Stimulated activated CD4-positive, alpha-beta T cell treated with anti-CD3 and anti-CD28 coated beads, Interleukin-1b, Interleukin-23, amount 100 ng/mL, for 48 hours (primary cell): ENCODE results near the gene SERGEF.
A peak's percentile ranks its signal among the peaks of the same experiment; 100 is the strongest.

Source experiments
- DNase-seq: peaks from one replicate; pipeline ENCODE4 v3.0.0-alpha.2; 2020

SERGEF gene

DNA sequence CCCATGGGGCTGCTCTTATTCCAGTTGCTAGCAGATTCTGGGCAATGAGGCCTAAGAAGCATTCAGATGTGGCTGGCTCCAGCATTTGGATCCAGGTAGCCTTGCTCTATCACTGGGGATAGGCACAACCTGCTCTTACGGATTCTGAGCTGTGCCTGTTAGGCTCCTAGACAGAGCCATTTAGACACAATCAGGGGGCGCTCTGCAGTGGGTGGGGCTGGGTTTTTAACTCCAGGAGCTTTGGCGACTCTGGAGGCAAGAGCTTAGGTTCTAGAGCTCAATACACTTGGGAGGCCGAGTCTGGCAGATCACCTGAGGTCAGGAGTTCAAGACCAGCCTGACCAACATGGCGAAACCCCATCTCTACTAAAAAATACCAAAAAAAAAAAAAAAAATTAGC lies 246.3 kb downstream of the SERGEF start:
- no peak for DNase-seq

DNA sequence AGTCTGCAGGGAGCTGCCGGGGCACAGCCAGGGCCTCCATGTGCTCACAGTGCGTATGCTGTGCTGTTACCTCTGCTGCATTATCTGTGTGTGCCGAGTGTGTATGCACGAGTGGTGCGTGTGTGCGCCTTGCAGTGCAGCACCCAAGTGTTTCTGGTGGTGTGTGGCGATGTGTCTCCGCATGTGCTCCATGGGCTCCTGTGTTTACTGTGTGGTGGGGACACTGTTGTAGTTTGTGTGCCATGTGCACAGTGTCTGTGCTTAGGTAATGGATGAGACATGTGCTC lies 246.8 kb downstream of the SERGEF start:
- no peak for DNase-seq

DNA sequence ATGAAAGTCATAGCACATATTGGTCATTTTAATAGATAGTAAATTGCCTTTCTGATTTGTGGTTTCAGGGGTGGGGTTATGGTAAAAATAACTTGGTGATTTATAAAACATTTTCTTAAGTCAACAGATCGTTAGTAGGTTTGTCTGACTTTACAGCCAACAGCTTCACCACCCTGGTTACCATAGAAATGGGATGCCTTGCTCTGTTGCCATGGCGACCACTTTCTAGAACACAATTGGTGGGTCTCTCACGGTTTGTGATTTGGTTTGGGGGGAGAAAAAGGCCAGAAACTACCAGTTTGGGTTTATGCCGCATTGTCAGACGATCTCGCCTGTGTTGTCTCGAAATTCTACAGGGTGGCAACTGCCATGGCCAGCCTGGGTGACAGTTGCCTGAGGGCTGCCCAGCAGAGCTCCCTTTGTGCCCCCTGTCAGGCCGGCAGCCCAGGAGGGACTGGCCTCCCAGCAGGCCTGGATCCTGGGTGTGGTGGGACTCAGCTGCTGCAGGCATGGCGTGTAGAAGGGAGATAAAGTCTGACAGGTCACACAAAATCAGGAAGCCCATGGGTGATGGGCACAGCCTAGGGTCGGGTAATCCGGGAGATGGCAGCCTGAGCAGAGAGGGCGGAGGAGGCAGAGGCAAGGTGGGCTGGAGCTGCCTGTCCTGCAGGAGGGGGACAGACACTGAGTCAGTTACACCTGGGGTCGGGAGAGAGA lies 247.3 kb downstream of the SERGEF start:
- DNase-seq: no peak

DNA sequence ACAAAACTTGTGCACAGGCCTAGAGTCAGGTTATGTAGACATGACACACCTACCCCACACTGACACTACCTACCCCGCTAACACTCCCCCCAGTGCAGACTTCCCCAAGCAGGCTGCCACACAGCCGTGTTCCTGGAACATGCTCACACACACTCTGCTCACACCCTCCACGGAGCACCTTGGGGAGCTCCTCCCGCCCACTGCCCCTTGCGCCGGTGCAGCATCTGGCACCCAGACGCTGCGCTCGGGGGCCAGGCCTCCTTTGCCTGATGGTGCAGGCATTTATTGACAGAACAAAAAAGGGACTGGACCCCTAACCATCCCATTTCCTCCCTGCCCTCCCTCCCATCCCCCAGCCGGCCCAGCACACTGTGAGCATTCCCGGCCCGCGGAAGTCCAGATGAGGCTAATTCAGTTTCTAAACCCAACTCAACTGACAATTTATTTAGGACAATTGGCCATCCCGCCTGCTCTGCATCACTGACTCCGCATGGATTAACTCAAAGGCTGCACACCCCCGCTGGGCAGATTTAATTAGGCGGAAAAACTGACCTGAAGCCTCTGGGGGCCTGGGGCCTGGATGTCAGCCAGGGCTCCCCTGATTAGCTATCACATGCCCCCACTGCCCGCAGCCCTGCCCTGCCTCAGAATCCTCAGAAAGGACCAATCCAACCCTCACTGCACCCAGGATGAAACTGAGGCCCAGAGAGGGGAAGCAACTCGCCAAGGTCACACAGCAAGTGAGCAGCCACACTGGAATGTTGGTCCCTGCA lies 248.2 kb downstream of the SERGEF start:
- no peak for DNase-seq

DNA sequence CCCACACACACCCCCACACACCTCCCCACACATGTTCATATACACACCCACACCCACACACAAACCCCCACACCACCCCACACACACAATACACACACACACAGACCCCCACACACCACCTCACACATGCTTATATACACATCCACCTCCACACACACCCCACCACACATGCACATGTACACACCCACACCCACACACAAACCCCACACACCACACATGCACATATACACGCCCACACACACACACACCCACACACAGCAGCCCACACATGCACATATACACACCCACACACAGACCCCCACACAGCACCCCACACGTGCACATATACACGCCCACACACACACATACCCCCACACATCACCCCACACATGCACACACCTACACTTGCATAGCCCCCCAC lies 249.1 kb downstream of the SERGEF start:
- no peak for DNase-seq

DNA sequence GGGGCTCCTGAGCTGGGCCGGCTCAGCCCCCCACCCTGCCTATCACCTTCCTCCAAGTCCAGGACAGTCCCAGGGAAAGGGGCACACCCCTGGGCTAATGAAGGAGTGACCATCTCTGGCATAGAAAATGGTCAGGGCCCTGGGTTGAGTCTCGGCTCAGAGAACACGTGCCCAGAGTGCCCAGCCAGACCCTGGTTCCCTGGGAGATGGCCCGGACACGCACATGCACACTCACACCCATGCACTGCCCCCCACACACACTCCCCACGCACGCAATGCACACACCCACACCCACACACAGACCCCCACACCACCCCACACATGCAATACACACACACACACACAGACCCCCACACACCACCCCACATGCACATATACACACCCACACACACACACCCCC lies 249.6 kb downstream of the SERGEF start:
- no peak for DNase-seq

DNA sequence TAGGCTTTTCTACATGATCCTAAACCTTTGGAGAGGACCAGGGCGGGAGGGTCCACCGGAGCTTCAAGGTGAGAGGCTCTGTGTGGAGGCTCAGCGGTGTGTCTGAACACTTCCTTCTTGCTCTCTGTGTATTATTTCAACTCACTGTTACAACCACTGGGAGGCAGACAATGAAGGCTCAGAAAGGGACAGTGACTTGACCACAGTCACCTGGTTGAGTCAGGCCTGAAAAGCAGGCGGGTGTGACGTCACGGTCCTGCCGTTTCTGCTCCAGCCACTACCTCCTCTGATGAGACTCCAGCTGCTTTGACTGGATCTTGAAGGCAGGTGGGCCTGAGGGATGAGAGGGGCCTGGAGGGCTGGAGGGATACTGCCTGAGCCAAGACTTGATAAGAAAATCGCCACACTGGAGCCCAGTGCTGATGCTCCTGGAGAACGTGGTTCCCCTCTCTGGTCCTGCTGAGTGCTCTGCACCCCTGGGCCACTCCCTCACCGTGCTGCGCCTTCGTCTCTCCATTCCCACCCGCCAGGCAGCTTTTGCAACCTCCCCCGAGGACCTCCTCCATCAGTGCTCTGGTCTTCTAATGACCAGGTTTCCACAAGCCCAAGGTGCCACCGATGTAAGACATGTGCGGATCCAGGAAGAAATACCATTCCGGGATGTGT lies 250.4 kb downstream of the SERGEF start:
- no peak for DNase-seq

DNA sequence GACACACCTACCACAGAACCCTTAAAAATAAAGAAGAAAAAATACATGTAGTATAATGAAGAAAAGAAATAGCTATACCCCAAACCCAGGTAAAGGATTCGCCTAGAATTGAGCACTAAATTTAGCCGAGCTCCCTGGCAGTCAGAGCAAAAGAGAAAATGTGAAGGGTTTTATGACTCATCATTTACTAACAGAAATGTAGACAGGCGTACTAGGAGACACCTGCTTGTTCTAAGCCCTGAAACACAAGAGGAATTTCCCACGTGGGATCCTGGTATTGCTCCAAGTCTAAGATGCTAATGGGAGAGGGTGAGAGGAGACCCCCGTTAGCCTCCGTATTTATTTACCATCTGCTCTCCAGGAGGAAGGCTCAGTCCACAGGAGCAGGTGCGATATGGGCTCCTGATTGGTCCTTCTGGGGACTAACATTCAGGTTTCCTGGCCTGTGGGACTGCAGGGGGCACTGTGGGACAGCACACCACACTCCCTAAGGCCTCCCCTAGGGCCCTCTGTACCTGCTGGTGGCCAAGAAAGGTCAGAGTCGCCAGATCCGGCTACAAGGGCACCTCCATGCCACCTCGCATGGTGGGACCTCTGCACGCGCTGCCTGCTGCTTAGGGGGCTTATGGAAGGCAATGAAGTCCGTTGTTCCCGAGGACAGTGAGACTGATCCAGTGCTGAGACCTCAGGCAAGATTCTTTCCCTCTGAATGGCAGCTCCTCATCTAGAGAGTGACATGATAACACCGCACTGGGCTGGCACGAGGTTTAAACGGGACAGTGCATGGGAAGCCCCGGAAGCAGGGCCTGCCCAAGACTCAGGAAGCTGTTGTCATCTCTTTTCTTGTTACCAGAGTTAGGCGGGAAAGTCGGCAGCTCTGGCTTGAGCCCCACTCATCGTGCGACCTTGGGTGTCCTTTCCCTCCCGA lies 252.5 kb downstream of the SERGEF start:
- DNase-seq: peak; percentile 19

DNA sequence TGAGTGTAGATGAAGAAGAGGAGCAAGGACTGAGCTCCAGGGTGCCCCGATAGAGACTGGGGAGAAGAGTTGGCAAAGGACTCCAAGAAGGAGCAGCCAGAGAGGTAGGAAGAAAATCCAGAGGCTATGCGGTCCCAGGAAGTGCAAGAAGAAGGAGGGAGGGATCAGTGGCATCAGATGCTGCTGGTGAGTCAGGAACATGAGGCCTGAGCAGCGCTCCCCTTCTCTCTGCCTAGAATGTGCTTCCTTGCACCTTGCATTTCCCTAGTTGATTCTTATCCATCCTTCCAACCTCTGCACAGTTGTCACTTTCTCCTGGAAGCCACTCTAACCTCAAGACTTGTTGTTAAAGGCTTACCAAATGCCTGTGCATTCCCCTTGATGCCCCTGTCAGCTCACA lies 257.0 kb downstream of the SERGEF start:
- DNase-seq: no peak

DNA sequence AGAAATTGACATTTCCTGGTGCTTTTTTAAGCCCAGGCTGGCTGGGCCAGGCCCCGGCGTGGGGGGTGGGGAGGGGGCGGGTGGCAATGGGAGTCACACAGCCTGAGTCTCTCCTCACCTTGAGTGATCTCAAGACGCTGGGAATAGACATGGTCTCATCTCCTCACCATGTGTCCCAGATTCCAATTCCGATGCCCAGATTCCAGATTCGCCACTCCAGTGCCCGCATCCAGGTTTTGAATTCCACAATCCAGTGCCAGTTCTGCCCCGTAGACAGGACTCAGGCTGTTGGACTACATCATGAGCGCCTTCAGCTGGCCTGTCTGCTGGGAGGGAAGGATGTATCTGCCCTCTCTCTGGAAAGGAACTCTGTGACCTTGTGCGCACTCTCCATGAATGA lies 259.2 kb downstream of the SERGEF start:
- DNase-seq: no peak

DNA sequence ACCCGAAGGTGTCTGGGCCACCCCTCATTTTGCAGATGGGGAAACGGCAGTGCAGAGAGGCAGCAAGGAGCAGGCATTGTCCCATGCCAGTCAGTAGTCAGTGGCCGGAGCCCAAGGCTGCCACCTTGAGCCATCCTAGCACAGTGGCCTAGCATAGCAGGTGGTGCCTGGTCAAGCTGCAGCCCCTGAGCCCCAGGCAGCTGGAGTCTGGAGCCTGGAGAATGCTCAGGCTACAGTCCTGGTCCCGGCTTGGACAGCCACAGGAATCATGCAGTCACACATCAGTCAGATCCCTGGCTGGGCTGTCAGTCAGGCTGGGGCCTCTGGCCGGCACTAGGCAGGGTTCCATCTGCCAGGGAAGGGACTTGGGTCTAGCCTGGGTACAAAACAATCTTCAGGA lies 259.7 kb downstream of the SERGEF start:
- no peak for DNase-seq

DNA sequence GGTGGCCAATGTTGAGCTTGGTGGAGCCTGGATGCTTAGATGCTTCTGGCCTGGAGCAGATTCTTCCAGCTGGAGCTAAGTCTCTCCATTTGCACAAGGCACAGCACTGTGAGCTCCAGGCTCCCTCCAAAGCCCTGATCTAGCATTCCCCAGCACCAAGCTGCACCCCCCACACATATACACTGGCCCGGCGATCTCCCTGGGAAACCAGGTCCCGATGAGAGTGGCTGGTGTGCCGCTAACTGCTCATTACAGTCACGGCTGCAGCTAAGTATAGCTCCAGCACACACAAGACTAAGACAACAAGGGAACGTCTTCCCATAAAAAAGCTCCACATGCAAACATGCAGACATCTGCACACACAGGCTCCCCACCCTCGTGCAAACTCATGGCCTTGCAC lies 260.7 kb downstream of the SERGEF start:
- DNase-seq: no peak

DNA sequence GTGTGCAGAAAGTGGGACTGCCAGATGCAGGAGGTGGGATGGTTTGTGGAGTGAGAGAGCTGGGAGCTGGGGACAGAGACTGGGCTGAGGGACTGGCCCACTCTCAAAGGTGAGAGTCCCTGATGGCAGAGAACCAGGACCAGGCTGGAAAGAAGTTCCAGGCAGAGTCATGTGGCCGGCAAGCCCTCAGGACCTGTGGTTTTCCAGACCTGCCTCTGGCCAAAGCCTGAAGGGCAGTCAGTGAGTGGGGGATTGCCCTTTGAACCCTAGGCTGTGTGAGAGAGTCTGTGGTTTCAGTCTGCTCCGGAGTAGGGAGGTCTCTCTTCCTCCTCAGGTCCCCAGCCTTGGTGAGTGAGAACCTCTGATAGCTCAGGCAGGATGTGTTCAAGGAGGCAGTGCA lies 261.3 kb downstream of the SERGEF start:
- no peak for DNase-seq

DNA sequence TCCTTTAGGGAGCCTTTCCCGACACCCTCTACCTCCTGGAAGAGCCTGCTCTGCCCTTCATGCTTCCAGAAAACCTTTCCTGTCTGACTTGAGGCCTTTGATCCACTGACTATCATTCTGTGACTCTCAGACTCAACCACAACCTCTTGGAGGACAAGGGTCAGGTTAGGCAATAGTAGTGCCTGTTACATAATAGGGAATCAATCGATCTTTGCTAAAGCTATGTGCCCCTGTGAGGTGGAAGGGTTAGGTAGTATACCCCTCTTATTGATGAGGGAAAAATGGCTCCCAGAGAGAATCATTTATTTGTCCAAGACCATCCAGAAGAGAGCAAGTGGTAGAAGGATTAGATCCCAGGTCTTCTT lies 262.1 kb downstream of the SERGEF start:
- no peak for DNase-seq

DNA sequence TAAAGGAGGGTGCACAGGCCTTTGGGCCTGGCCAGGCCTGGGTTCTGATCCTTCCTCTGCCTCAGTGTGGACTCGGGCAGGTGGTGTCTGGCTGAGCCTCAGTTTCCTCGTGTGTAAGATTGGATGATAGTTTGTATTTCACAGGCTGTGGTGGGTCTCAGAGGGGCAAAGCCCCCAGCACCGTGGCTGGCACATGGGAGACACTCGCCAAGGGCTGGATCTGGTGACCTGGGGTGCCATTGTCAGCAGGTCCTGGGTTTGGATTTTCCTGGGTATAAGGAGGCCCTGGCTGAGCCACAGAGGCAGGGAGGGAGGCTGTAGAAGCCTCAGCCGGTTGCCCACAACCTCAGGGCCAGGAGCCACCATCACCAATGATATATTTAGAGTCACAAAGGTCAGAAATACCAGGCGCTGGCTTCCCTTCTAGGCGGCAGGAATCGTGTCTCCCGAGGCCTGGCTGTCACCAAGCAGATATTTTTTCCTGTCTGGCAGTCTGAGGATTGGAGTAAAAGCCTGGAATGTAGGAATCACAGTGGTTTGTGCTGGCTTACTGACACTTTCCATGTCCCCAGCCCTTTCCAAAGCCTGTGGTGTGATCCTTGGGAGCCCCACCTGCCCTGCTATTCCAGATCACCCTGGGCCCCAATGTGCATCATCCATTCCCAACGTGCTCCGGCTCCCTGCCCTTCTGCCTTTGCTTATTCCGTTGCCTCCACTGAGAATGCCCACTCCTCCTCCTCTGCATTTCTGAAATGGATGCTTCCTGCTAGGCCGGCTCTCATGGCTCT lies 262.6 kb downstream of the SERGEF start:
- DNase-seq: no peak

DNA sequence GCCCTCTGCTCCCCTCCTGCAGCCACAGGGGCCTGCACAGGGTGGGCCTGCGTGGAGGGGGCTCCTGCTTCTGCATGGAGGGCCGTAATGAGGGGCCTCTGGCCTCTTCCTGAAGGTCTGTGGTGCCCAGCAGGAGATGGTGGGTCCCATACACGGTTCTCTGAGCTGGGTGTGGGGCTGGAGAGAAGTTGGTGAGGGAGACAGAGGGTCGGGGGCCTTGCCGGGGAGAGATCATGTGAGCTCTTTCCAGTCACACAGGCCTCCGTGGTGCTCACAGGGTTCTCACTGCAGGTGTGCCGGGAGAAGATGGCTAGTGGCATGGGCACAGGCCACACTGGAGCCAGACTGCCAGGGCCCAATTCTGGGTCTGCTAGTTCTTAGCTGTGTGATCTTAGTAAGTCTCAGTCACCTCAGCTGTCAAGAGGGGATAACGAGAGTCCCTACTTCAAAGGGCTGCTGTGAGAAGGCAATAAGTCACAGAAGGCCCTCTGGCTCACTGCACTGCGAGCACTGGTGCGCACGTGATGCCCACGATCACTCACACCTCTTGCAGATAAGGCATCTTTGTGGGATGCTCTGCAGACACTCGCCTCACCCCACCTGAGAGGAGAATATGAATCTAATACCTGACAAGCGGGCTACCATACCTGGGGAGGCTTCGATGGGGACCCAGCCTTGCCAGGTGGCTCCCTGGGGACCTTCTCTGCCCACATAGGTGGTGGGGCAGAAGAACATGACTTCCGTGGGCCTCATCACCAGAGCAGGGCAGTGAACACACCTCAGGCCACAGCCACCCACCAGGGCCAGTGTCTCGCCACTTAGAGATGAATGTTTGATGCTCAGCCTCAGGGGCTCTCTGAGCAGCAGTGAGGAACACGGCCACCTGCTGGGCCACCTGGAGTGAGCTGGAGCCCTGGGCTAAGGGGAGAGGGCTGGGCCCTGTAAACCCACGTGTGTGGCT lies 263.8 kb downstream of the SERGEF start:
- no peak for DNase-seq

DNA sequence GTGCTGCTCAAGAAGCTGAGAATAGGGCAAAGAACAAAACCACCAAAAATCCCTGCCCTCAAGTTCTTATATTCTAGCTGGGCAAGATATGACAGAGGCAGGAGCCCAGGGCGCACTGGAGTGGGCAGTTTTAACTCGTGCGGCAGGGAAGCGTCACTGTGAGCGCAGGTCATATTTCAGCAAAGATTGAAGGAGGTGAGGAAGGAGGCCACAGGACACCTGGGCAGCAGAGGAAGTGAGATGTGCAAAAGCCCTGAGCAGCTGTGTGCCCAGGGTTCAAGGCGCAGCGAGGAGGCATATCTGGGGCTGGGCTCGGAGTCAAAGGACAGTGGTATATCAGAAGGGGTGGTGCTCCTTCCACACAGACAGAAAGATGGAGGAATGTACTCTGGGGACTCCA lies 264.8 kb downstream of the SERGEF start:
- DNase-seq: no peak

DNA sequence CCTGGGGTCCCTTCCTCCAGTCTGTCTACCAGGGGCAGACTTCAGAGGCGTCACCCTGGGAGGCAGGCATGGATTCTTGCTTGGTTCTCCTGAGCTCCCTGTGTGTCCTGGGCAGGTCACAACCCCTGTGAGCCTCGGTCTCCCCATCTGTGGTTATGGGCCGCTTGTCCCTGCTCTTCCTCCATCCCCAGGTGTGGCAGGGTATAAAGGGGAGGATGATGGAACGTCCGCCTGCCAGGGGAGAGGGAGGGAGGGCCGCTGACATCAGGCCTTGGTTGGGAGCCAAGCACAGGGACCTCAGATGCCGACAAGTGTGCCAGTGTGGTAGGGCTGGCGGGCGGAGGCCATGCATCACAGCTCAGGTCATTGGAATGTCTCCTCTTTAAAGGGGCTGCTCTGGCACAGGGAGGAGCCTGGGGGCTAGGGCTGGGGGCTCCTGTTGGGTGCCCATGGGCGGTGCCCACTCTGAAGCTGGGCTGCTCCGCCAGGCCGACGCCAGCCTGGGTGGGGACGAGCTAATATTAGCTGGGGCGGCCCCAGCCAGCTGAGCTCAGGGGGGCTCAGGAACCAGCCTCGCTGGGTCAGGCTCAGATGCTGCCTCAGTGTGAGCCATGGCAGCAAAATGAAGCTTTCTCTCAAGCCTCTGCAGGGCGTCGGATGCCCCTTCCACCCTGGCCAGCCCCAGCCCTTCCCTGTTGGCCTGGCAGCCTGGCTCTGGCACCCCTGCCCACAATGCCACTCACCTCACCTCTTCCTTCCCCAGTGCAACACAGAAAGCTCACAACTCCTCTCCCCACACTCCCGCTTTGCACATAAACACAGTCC lies 265.5 kb downstream of the SERGEF start:
- no peak for DNase-seq

DNA sequence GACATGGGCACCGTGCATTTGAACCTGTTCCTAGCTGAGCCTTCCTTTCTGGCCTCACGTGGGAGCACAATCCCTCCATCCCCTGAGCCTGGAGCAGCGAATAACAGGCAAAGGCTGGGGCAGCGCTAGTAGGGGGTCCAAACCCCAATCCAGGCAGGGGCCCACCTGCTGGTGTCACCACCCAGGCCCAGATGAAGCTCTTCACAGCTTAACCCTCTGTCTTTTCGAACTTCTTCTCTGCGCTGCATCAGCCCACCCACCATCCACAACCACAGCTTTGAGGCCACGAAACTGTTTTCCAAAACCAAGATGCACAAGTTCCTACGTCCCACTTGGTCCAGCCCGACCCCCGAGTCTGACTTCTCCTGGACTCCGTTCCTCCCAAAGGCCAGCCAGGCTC lies 266.8 kb downstream of the SERGEF start:
- DNase-seq: no peak

DNA sequence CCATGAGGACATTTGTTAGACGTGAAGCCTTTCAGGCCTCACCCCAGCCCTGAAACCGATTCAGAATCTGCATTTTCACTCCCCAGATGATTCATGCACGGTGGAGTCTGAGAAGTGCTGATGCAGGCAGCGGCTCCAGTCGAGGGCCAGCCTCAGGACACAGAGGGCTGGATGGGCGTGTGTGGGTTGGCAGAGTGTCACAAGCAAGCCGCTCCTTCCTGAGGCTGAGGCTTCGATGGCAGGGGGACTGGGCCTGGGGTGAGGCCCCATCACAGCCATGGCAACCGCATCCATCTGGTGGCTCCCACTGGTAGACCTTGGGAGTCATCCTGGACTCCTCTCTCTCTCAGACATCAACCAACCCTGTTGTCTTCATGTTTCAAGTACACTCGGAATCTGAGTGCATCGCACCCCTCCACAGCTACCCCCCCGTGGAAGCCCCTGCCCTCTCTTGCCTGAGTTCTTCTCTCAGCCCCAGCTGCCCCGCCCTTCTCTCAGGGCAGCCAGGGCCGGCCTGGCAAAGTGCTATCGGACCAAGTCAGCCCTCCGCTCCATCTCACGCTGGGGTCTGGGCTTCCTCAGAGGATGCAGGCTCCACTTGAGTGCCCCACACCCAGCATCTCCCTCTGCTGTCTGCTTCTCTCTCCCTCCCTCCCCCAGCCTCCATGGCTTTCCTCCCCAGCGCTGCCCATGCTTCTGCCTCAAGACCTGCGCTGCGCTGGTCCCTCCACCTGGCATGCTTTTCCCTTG lies 267.6 kb downstream of the SERGEF start:
- no peak for DNase-seq
